Stimulated activated naive B cell treated with anti-CD40 and anti-IgM and Interleukin-4, amounts not matched to agents 10 μg/mL and 1 μg/mL and 100 μg/mL, for 72 hours (primary cell): Measurements from ENCODE around the gene HPCAL4.
A peak's percentile ranks its signal among the peaks of the same experiment; 100 is the strongest.

ENCODE experiments used
- ATAC-seq, 2 donors: fragments of 150-1000 bp; cut with Tn5 transposase; replicated peaks; 2 replicates each; pipeline ENCODE4 v1.10.0; 2021; ENCODE audit warnings: moderate library complexity in 1 of 2
- DNase-seq: peaks from one replicate; pipeline ENCODE4 v3.0.0; 2021
- H3K27ac Mint-ChIP-seq: one replicate; pipeline ENCODE4 v1.8.0; 2022; ENCODE audit warnings: mild to moderate bottlenecking, mixed read lengths
- H3K27me3 Mint-ChIP-seq, 2 donors: one replicate each; pipeline ENCODE4 v1.8.0; 2022; ENCODE audit warnings: mixed read lengths in 2 of 2
- H3K36me3 Mint-ChIP-seq, 2 donors: one replicate each; pipeline ENCODE4 v1.8.0; 2022; ENCODE audit warnings: mixed read lengths in 2 of 2, mild to moderate bottlenecking in 1 of 2
- H3K4me1 Mint-ChIP-seq, 2 donors: one replicate each; pipeline ENCODE4 v1.8.0; 2022; ENCODE audit warnings: mixed read lengths in 2 of 2, mild to moderate bottlenecking in 1 of 2
- H3K4me3 Mint-ChIP-seq, 2 donors: one replicate each; pipeline ENCODE4 v1.8.0; 2022; ENCODE audit warnings: mild to moderate bottlenecking in 2 of 2, mixed read lengths in 2 of 2, moderate library complexity in 1 of 2
- H3K9me3 Mint-ChIP-seq, 2 donors: one replicate each; pipeline ENCODE4 v1.8.0; 2022; ENCODE audit warnings: mixed read lengths in 2 of 2, mild to moderate bottlenecking in 1 of 2

HPCAL4 gene

DNA sequence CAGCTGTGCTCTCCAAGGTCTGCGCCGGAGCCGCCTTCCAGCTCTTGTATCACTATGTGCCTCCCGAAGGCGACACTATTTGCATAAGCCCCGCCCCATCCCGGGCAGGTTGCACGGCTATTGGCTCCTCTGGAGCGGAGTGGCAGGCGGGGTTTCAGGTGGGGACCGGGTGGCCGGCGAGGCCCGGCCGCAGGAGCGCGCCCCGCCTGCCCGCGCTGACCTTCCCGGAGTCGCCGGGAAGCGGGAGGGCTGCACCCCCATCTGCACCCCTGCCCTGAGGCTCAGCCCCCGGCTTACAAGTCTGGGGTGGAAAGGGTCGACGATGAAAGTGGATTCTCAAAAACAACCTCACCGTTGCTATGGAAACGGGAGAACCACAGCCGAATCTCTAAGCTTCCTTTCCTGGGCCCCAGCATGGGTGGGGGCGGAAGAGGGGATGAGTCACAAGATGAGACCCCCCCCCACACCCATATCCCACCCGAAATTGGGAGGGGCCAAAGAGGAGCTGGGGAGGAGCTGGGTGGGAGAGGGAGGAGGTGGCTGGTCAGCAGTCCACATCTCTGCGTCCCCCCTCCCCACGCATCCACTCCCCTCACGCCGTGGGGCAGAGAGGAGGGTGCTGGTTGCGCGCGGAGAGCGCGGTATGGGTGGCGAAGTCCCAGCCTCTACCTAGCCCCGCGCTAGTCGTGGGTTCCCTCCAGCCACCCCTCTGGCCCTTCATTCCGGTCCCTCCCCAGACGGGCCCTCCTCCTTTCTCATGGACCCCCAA, at the start of gene HPCAL4:
TSS of gene HPCAL4 (minus strand) at position 51 of the 769 bp plus-strand sequence. CDS start 6,830 bp downstream, outside the sequence.
- peaks cover 12 to 28% of the 10 kb centered on the region in 2 donors for H3K4me1 Mint-ChIP-seq
- DNase-seq: peak; percentile 71
- peaks cover 0 to 2% of the 10 kb centered on the region in 2 donors for H3K36me3 Mint-ChIP-seq
- no peak within 1 kb of the TSS for H3K27ac Mint-ChIP-seq
- H3K9me3 Mint-ChIP-seq: no peaks in the 10 kb centered on the region
- ATAC-seq: peak; percentile 95 to 96
- H3K4me3 Mint-ChIP-seq: peak within 1 kb of the TSS; percentile 75 to 79
- H3K27me3 Mint-ChIP-seq: peaks cover 63 to 82% of the 10 kb centered on the region in 2 donors

DNA sequence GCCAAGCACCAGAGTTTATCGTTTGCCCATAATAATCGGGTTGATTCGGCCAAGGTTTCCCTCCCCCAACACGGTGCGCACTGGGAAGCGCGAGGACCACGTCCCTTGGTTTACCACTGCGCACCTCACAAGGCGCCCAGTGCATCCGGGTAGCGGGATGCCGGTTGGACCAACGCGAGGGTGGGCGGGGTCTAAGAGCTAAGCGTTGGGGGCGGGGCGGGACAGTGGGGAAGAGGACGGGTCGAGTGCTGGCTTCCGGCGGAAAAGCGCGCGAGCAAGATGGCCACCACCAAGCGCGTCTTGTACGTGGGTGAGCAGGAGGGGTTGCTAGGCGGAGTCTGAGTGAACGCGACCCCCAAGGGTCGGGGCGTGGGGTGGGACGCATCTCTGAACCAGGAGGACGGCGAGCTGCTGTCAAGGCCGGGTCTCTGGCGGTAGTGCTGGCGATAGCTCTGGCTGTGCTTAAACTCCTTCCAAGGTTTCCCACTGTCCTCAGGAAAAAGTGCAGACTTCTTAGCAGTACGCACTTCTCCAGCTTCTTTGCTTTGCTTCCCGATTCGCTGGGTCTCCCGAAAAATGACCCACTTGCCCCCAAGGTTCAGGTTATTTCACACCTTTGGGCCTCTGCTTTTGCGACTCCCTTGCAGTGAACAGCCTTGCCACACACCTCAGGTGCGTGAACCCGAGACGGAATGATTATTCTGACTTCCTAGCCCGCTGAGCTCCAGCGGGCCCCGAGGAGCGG, 47.6 kb upstream of the HPCAL4 start, which contains the start of gene PPIE:
TSS of gene PPIE (plus strand) at position 261 of the 745 bp plus-strand sequence. CDS start at position 280, 19 bp downstream.
- peak within 1 kb of the TSS; percentile 99 for H3K4me3 Mint-ChIP-seq
- H3K36me3 Mint-ChIP-seq: peaks cover 17 to 43% of the 10 kb centered on the region in 2 donors
- DNase-seq: peak; percentile 85
- peaks cover 23 to 33% of the 10 kb centered on the region in 2 donors for H3K27me3 Mint-ChIP-seq
- H3K4me1 Mint-ChIP-seq: peaks cover 15 to 24% of the 10 kb centered on the region in 2 donors
- H3K9me3 Mint-ChIP-seq: peaks cover 0 to 5% of the 10 kb centered on the region in 2 donors
- peak; percentile 99 for ATAC-seq
- peak within 1 kb of the TSS; percentile 97 for H3K27ac Mint-ChIP-seq

DNA sequence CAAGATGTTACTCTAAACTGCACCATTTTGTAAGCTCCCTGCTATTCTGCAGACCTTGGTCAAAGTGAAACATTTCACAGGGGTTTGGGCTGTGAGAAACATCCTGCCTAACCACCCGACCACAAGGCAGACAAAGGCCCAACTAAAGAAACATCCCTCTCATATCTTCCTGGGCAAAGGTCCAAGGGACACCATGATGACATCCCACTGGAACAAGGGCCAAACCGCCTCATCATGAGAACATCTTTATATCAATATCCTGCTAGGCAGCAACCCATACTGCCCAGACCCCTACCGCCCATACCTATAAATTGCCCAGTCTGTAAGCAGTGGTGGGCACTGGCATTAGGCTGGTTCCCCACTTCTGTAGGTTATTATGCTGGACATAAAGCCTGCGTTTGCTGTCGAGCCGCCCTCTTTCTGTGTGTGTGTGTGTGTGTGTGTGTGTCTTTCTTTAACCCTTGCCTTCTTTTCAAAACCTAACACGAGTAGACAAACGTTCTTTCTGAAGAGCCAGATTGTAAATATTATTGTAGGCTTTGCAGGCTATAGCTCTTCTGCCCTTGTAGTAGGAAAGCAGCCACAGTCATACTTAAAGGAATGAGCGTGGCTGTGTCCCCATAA, 46.4 kb upstream of the HPCAL4 start:
- Mint-ChIP-seq H3K9me3 (peaks cover 0 to 5% of the 10 kb centered on the region in 2 donors), H3K27ac (no peak overlapping the region), H3K4me3 (no peak overlapping the region), H3K36me3 (peaks cover 17 to 32% of the 10 kb centered on the region in 2 donors), H3K4me1 (peaks cover 15 to 24% of the 10 kb centered on the region in 2 donors), H3K27me3 (peaks cover 27 to 44% of the 10 kb centered on the region in 2 donors)
- no peak for ATAC-seq
- DNase-seq: no peak

DNA sequence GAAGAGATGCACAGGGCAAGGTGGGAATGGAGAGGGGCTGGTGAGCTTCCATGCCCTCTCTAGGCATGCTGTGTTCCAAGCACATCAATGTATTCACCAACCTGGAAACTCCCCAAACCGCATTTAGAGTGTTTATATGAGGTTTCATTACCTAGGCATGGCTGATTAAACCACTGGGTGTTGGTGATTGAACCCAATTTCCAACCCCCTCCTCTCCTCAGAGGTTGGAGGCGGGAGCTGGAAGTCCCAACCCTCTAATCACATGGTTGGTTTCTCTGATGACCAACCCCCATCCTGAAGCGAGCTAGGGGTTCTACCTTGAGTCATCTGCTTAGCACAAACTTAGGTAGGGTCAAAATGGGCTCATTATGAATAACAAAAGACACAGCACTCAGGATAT, 44.5 kb upstream of the HPCAL4 start:
- Mint-ChIP-seq H3K4me3 (no peak overlapping the region), H3K27ac (no peak overlapping the region), H3K27me3 (peaks cover 28 to 55% of the 10 kb centered on the region in 2 donors), H3K4me1 (peaks cover 15 to 20% of the 10 kb centered on the region in 2 donors), H3K36me3 (peaks cover 6 to 18% of the 10 kb centered on the region in 2 donors), H3K9me3 (peaks cover 0 to 5% of the 10 kb centered on the region in 2 donors)
- no peak for DNase-seq
- ATAC-seq: no peak

DNA sequence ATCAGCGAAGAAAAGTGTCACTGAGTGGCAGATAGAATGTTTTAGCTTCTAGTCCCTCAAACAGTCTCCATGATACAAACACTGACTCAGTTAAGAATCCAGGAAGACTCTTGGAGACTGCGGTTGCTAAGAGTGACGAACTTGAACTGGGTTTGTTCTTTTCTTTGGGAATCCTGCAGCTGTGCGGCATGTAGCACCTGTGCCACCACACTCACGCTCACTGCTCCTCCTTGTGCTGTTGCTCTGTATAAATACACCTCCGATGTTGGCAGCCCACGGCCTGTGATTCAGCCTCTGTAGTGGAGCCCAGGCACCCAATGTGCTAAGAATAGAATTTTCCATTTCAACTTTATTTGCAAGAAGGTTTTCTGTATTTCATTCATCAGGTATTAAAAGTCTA, 41.9 kb upstream of the HPCAL4 start:
- DNase-seq: no peak
- Mint-ChIP-seq H3K9me3 (peaks cover 0 to 7% of the 10 kb centered on the region in 2 donors), H3K4me1 (peaks cover 0 to 2% of the 10 kb centered on the region in 2 donors), H3K4me3 (no peak overlapping the region), H3K27ac (no peak overlapping the region), H3K27me3 (peaks cover 54 to 80% of the 10 kb centered on the region in 2 donors), H3K36me3 (no peaks in the 10 kb centered on the region)
- no peak for ATAC-seq

DNA sequence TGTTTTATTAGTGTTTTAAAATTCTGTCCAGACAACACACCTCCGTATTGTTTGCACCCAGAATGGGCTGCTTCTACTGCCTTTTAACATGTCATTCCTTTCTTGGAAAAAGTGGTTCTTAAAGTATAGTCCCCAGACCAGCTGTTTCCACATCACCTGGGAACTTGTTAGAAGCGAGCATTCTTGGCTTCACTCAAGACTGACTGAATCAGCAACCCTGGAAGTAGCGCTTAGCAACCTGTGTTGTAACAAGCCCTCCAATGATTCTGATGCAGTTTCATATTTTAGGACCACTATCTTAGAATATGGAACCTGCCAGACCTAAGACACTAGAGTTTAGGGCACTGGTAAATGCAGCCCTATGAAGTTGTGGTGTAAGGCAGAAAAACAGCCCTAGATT, 41.5 kb upstream of the HPCAL4 start:
- H3K27me3 Mint-ChIP-seq: peaks cover 58 to 85% of the 10 kb centered on the region in 2 donors
- ATAC-seq: no peak

DNA sequence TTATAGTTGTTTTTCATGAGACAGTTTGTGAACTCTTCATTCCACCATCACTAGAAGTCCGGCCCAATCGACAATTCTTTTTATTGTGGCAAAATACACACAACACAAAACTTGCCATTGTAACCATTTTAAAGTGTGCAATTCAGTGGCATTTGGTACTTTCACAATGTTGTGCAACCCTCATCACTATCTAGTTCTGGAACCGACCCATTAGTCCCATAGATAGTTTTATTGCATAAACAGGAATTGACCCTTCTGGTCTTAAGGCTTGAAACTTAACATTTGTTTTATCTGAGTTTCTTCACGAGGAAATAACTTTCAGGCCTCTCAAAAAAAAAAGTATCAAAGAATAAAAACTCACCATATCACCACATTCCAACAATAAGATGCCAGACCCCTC, 38.6 kb upstream of the HPCAL4 start:
- no peaks in the 10 kb centered on the region for H3K36me3 Mint-ChIP-seq
- peaks cover 59 to 86% of the 10 kb centered on the region in 2 donors for H3K27me3 Mint-ChIP-seq
- H3K4me3 Mint-ChIP-seq: no peak overlapping the region
- peaks cover 6 to 10% of the 10 kb centered on the region in 2 donors for H3K4me1 Mint-ChIP-seq
- no peak overlapping the region for H3K27ac Mint-ChIP-seq
- DNase-seq (no peak), ATAC-seq (no peak)
- peaks cover 0 to 1% of the 10 kb centered on the region in 2 donors for H3K9me3 Mint-ChIP-seq

More for the DNA sequence above, 41.5 kb upstream of the HPCAL4 start:
- no peaks in the 10 kb centered on the region for H3K36me3 Mint-ChIP-seq
- DNase-seq: no peak
- H3K4me3 Mint-ChIP-seq: no peak overlapping the region
- H3K9me3 Mint-ChIP-seq: peaks cover 0 to 6% of the 10 kb centered on the region in 2 donors
- peaks cover 4 to 6% of the 10 kb centered on the region in 2 donors for H3K4me1 Mint-ChIP-seq
- no peak overlapping the region for H3K27ac Mint-ChIP-seq

DNA sequence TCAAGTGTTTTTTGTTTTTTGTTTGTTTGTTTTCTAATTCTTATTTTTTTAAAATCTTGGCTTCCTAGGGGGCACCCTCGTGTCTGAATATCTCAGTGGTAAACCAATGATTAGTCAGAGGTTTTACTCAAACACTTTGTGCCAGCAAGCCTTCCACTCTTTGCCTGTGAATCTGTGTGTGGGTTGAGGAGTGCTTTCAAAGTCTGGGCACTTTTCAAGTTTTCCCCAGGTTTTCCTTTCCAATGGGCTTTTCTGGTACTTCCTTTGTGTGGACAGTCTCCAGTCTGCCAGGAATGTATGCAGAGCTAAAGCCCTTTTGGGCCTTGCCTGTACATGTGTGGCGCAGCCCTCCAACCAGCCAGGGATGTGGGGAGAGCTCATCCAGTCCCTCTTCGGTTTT, 37.8 kb upstream of the HPCAL4 start:
- no peak overlapping the region for H3K4me3 Mint-ChIP-seq
- ATAC-seq: no peak

DNA sequence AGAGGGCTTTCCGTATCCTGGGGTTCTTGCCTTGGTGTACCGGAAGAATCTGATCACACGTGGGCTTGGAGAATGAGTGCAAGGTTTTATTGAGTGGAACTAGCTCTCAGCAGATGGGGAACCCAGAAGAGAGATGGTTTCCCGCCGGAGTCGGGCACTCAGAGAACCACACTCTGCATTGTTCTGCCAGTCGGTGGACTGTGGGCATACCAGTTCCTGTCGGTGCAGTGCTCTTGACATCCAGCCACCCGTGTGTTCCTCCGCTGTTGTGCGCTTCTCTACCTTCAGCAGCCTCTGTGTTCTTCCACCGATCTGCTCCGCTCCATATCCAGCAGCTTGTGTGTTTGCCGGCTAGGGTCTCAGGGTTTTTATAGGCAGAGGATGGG, 36.7 kb upstream of the HPCAL4 start:
- Mint-ChIP-seq H3K4me1 (peaks cover 6 to 10% of the 10 kb centered on the region in 2 donors), H3K9me3 (peaks cover 0 to 1% of the 10 kb centered on the region in 2 donors), H3K4me3 (peak overlapping the region in 1 of 2 donors; percentile 49), H3K36me3 (no peaks in the 10 kb centered on the region), H3K27me3 (peaks cover 54 to 77% of the 10 kb centered on the region in 2 donors), H3K27ac (no peak overlapping the region)
- ATAC-seq: peak in 1 of 2 donors; percentile 55
- DNase-seq: no peak

More for the DNA sequence above, 37.8 kb upstream of the HPCAL4 start:
- Mint-ChIP-seq H3K27me3 (peaks cover 60 to 86% of the 10 kb centered on the region in 2 donors), H3K9me3 (peaks cover 0 to 1% of the 10 kb centered on the region in 2 donors), H3K27ac (no peak overlapping the region), H3K36me3 (no peaks in the 10 kb centered on the region), H3K4me1 (peaks cover 6 to 10% of the 10 kb centered on the region in 2 donors)
- DNase-seq: no peak

DNA sequence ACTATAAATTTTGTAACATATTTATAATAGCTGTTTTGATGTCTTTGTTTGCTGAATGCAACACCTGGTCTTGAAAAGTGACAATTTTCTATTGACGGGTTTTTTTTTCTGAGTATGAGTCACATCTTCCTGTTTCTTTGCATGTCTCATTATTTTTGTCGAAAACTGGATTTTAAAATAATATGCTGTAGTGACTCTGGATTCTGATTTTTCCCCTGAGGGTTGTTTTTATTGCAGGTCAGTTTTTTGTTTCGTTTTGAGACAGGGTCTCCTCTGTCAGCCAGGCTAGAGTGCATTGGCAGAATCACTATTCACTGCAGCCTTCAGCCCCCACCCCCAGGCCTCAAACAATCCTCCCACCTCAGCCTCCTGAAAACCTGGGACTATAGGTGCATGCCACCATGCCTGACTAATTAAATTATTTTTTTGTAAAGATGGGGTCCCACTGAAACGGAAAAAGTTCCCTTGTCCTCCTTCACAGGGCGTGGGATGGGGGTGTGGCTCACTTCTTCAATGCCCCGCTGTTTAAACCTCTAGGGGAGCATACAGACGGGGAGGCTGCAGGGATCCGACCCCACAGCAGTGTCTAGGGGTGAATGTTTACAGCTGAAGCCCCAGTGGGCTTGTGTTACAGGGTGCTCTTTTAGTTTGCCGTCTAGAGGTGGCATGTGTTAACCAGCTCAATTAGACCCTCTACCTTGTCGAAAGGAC, 36.1 kb upstream of the HPCAL4 start:
- peak in 1 of 2 donors; percentile 67 for ATAC-seq
- Mint-ChIP-seq H3K4me1 (peaks cover 6 to 10% of the 10 kb centered on the region in 2 donors), H3K4me3 (no peak overlapping the region), H3K27me3 (peaks cover 54 to 72% of the 10 kb centered on the region in 2 donors), H3K9me3 (peaks cover 0 to 1% of the 10 kb centered on the region in 2 donors), H3K36me3 (no peaks in the 10 kb centered on the region), H3K27ac (no peak overlapping the region)
- no peak for DNase-seq

DNA sequence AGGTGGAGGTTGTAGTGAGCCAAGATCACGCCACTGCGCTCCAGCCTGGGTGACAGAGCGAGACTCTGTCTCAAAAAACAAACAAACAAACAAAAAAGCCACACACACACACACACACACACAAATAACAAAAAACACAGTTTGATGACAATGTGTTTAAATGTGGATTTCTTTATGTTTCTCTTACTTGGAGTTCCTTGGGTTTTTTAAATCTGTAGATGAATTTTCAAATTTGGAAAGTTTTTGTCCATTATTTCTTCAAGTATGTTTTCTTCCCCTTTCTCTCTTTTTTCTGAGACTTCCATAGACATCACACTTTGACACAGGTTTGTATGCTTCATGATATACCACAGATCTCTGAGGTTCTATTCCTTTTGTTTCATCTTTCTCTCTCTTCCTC, 35.4 kb upstream of the HPCAL4 start:
- DNase-seq (no peak), ATAC-seq (no peak)
- Mint-ChIP-seq H3K27ac (no peak overlapping the region), H3K27me3 (peaks cover 54 to 77% of the 10 kb centered on the region in 2 donors), H3K4me1 (peaks cover 6 to 10% of the 10 kb centered on the region in 2 donors), H3K9me3 (peaks cover 0 to 1% of the 10 kb centered on the region in 2 donors), H3K36me3 (no peaks in the 10 kb centered on the region), H3K4me3 (no peak overlapping the region)

DNA sequence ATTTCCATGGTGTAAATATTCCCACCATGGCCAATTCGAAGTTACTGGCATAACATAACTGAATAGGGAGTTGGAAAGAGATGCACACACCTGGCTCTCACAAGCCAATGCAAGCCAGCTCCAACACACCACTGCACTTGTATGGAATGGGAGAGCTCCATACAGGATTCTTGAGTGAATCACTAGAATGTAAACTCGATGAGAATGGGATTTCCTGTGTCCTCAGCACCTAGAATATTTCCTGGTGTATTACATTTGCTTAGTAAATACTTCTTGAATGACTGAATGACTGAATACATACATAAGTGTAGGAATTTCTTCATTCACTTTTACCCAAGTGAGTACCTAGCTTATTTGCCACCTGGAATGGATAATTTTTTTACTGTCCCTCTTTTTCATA, 31.3 kb upstream of the HPCAL4 start:
- peaks cover 2 to 4% of the 10 kb centered on the region in 2 donors for H3K4me1 Mint-ChIP-seq
- no peak for DNase-seq
- H3K9me3 Mint-ChIP-seq: no peaks in the 10 kb centered on the region
- H3K36me3 Mint-ChIP-seq: no peaks in the 10 kb centered on the region
- H3K4me3 Mint-ChIP-seq: no peak overlapping the region
- no peak for ATAC-seq
- peaks cover 30 to 55% of the 10 kb centered on the region in 2 donors for H3K27me3 Mint-ChIP-seq
- H3K27ac Mint-ChIP-seq: no peak overlapping the region

DNA sequence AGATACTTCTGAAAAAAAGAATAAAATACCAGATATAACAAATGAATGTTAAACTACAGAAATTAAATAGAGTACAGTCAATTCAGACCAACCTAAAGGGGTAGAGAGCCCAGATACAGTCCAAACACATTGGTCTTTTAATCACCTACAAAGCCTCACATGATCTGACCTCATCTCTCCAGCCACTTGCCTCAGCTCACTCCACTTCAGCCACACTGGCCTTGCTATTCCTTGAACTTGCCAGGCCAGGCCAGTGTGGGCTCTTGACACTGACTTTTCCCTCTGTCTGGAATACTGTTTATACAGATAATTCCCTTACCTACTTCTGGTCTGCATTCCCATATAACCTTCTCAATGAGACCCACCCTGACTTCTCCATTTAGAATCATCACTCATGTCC, 30.4 kb upstream of the HPCAL4 start:
- Mint-ChIP-seq H3K4me3 (no peak overlapping the region), H3K27me3 (peaks cover 25 to 53% of the 10 kb centered on the region in 2 donors), H3K36me3 (no peaks in the 10 kb centered on the region), H3K9me3 (no peaks in the 10 kb centered on the region), H3K27ac (no peak overlapping the region), H3K4me1 (peaks cover 0 to 2% of the 10 kb centered on the region in 2 donors)
- DNase-seq (no peak), ATAC-seq (no peak)
